Prostate gland (tissue), 2 donors: ENCODE measurements around the gene WNT8A. TPM values are rescaled to one million over a fixed set of nuclear protein-coding genes. Genes with fewer than 3 reads are reported as not detected.

Experiments
- DNase-seq: peaks from one replicate; pipeline ENCODE4 v3.0.0-alpha.2; 2019; ENCODE audit warnings: low spot score
- H3K27ac ChIP-seq, 2 donors: fragments of 200-600 bp; sonication (generic); 2 replicates each; pipeline ENCODE4 v1.5.1; 2017 to 2019
- H3K27me3 ChIP-seq: fragments of 200-600 bp; sonication (generic); replicated peaks from 2 replicates; pipeline ENCODE4 v1.5.1; 2019; ENCODE audit not compliant: insufficient read depth
- H3K36me3 ChIP-seq, 2 donors: fragments of 200-600 bp; sonication (generic); 1 replicate in 1 of 2; 2 replicates in 1 of 2; pipeline versions ENCODE4 v1.5.1 to v1.8.1; 2017 to 2019
- H3K4me1 ChIP-seq: fragments of 200-600 bp; sonication (generic); replicated peaks from 2 replicates; pipeline ENCODE4 v1.5.1; 2019
- H3K4me3 ChIP-seq, 2 donors: fragments of 200-600 bp; sonication (generic); 2 replicates each; pipeline ENCODE4 v1.5.1; 2017 to 2019
- H3K9me3 ChIP-seq: fragments of 200-600 bp; sonication (generic); 2 replicates; pipeline ENCODE4 v1.5.1; 2017
- POLR2A ChIP-seq: fragments of 450-650 bp; IDR thresholded peaks from one replicate; pipeline ENCODE4 v1.6.1; 2016; ENCODE audit warnings: antibody characterized with exemption, mild to moderate bottlenecking
- POLR2AphosphoS5 ChIP-seq: sonication (generic); formaldehyde crosslinking; IDR thresholded peaks from one replicate; pipeline ENCODE4 v1.6.1; 2017; ENCODE audit warnings: antibody characterized with exemption
- WGBS: methylation state at CpG from one replicate; pipeline ENCODE4 v1.1.5; 2018; 5-methylcytosine and 5-hydroxymethylcytosine counted together
- intact Hi-C: fragments of 100-400 bp; cut with DNase I; formaldehyde crosslinking; loops from one replicate; pipeline ENCODE4 v1.14.2; 2022
- total RNA-seq, 2 donors: library from RNA; depleted of rRNA; stranded (reverse); fragments of >200 nt; gene quantifications; one replicate each; pipeline ENCODE4 v1.1.0, GENCODE V29; 2016
- TF ChIP-seq, protein P1 (sequence below), 4 experiments: fragments of 200-600 bp in 2 of 4; fragments of 450-650 bp in 2 of 4; sonication (generic) in 2 of 4; IDR thresholded peaks; 1 replicate in 3 of 4; 2 replicates in 1 of 4; pipeline ENCODE4 v1.5.1; 2016 to 2019; ENCODE audit warnings: antibody characterized with exemption in 4 of 4, mild to moderate bottlenecking in 2 of 4, moderate library complexity in 2 of 4

Gene WNT8A
- total RNA-seq, 2 donors from 2014 or later: 1.1 TPM; not detected in 1

DNA sequence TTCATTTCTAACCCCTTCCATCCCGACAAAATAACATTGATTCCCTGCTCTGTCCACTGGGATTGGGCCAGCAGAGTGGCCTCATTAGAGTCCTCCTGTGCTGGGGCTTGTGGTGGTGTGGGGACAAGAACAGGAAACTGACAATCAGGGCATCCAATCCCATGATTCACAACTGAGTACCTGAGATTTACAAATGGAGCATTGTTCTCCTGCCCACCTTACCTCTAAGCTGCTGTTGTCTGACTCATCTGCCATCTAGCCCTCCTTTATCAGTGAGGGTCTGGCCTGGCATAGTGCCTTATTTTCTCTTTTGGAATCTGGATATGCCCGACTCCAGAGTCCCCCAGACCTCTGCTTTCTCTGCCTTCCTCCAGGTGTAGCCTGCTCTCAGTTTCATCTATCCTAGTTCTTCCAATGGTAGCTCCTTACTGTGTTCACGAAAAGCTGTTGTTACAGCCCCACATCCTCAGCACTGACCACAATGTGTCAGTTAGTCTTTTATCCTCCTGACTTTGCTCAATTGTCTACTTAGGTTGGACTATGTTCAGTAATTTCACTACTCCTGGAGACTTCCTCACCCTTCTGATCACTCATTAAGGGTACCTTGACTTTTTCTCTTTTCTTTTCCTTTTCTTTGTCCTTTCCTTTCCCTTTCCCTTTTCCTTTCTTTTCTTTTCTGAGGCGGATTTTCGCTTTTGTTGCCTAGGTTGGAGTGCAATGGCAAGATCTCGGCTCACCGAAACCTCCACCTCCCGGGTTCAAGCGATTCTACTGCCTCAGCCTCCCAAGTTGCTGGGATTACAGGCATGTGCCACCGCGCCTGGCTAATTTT, 13.4 kb downstream of the WNT8A start:
- no peaks in the 10 kb centered on the region for H3K4me1 ChIP-seq
- 87% methylated on average over 11 of the region's 11 CpGs for WGBS
- H3K9me3 ChIP-seq: no peaks in the 10 kb centered on the region
- intact Hi-C loops: no loop called here
- no peak overlapping the region for H3K4me3 ChIP-seq
- H3K27me3 ChIP-seq: no peaks in the 10 kb centered on the region
- no peak for DNase-seq
- no peak overlapping the region for H3K27ac ChIP-seq
- no peak for TF ChIP-seq POLR2A
- TF ChIP-seq POLR2AphosphoS5: no peak
- TF ChIP-seq, protein P1, sequence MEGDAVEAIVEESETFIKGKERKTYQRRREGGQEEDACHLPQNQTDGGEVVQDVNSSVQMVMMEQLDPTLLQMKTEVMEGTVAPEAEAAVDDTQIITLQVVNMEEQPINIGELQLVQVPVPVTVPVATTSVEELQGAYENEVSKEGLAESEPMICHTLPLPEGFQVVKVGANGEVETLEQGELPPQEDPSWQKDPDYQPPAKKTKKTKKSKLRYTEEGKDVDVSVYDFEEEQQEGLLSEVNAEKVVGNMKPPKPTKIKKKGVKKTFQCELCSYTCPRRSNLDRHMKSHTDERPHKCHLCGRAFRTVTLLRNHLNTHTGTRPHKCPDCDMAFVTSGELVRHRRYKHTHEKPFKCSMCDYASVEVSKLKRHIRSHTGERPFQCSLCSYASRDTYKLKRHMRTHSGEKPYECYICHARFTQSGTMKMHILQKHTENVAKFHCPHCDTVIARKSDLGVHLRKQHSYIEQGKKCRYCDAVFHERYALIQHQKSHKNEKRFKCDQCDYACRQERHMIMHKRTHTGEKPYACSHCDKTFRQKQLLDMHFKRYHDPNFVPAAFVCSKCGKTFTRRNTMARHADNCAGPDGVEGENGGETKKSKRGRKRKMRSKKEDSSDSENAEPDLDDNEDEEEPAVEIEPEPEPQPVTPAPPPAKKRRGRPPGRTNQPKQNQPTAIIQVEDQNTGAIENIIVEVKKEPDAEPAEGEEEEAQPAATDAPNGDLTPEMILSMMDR (IDR thresholded peaks at IDR 0.05): no peak
- H3K36me3 ChIP-seq: no peaks in the 10 kb centered on the region

DNA sequence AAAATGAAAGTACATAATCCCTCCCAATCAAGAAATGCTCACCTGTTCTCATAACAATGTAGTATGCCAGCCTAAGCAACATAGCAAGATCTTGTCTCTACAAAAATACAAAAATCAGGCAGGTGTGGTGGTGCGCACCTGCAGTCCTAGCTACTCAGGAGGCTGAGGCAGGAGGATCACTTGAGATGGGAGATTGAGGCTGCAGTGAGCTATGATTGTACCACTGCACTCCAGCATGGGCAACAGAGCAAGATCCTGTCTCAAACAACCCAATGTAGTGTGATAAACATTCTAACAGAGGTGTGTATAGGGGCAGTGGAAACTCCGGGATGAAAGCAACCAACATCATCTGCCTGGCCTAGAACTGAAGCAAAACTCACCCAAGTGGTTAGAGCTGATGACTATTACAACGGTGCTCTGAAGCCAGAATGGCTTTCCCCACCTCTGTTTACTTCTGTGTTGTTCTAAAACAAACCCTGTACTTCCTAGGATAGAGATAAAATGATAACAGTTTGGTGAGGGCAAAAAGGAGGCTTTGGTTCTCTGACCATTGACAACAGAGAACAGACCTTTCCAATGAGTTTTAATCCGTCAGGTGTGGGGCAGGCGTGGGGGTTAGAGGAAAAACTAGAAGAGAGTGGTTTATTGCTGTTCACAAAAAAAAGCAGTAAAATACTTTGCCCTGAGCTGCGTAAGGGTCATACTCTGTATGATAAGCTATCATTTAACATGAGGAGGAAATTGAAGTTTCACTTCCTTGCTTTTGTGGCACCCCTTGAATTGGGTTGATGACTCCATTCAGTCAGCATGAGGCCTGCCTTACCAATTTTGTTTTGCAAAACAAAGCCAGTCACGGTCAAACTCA, 18.9 kb downstream of the WNT8A start:
- WGBS: 59% methylated on average over 7 of the region's 7 CpGs
- no peak overlapping the region for H3K4me3 ChIP-seq
- no peaks in the 10 kb centered on the region for H3K27me3 ChIP-seq
- H3K36me3 ChIP-seq: no peaks in the 10 kb centered on the region
- H3K9me3 ChIP-seq: no peaks in the 10 kb centered on the region
- DNase-seq: no peak
- intact Hi-C loops: no loop called here
- TF ChIP-seq POLR2AphosphoS5 (no peak), POLR2A (no peak)
- TF ChIP-seq, protein P1 (IDR thresholded peaks at IDR 0.05): no peak
- no peak overlapping the region for H3K27ac ChIP-seq
- no peaks in the 10 kb centered on the region for H3K4me1 ChIP-seq

DNA sequence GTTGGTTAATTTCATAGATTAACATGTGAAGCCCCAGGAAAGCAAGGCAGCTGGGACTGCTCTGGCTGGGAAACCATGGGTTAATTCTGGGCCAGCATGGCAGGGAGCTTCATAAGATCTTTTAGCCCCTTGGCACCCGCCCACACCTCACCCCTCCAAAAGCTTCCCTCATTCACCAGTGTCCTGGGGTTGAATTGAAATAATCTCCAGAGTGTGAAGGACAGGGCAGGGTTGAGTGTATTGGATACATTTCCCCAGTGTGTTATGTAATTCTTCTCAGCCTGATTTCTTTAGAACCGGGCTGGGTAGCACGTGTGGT, 19.4 kb downstream of the WNT8A start:
- WGBS: 7% methylated on average over 3 of the region's 3 CpGs
- intact Hi-C loops: no loop called here

DNA sequence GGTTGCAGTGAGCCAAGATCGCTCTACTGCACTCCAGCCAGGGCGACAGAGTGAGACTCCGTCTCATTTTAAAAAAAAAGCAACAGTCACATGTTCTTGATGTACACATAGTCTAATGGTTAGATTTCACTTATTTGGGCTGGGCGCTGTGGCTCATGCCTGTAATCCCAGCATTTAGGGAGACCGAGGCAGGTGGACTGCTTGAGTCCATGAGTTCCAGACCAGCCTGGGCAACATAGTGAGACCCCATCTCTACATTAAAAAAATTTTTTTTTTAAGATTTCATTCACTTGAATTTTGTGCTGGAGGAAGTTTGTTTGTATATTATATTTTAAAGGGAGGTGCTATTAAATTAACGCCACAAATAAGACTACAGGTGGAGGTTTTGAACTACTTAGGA, 21.9 kb downstream of the WNT8A start:
- Histone ChIP-seq H3K9me3 (no peaks in the 10 kb centered on the region), H3K4me1 (no peaks in the 10 kb centered on the region), H3K27me3 (no peaks in the 10 kb centered on the region), H3K36me3 (no peaks in the 10 kb centered on the region), H3K27ac (no peak overlapping the region), H3K4me3 (no peak overlapping the region)
- no peak for DNase-seq
- 94% methylated on average over 6 of the region's 6 CpGs for WGBS
- TF ChIP-seq, protein P1 (IDR thresholded peaks at IDR 0.05): no peak
- TF ChIP-seq POLR2AphosphoS5 (no peak), POLR2A (no peak)
- intact Hi-C loops: no loop called here

More for the DNA sequence above, 19.4 kb downstream of the WNT8A start:
- DNase-seq: no peak
- no peaks in the 10 kb centered on the region for H3K9me3 ChIP-seq
- TF ChIP-seq POLR2A (no peak), POLR2AphosphoS5 (no peak)
- TF ChIP-seq, protein P1 (IDR thresholded peaks at IDR 0.05): no peak
- no peak overlapping the region for H3K27ac ChIP-seq
- no peaks in the 10 kb centered on the region for H3K36me3 ChIP-seq
- H3K27me3 ChIP-seq: no peaks in the 10 kb centered on the region
- no peaks in the 10 kb centered on the region for H3K4me1 ChIP-seq
- no peak overlapping the region for H3K4me3 ChIP-seq
